ENCODE measurements around the gene CSNK1G1.
A peak's percentile ranks its signal among the peaks of the same experiment; 100 is the strongest.
"Not testable (repeated sequence)": the region's sequence is repeated elsewhere in the genome, so short reads cannot be mapped to it uniquely, and the experiment has no call there.

The CSNK1G1 gene

DNA sequence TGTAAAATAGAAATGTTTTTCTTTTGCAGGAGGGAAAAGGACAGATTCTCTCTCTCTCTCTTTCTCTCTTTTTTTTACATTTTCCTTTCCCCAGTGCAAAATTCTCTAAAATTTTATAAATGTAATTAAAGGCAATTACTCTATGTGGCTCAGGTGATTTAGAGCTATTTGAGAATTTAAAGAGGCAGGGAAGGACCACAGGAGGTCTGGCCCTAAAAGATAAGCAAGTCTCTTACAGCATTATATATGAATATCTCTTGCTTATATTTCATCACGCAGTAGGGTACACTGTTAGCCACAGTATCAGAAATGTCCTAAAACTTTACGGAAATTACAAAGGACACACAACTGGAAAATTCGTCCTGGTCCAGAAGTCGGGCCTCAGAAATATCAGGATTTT, 122.7 kb downstream of the CSNK1G1 start:
- DNase-seq, result no peak

DNA sequence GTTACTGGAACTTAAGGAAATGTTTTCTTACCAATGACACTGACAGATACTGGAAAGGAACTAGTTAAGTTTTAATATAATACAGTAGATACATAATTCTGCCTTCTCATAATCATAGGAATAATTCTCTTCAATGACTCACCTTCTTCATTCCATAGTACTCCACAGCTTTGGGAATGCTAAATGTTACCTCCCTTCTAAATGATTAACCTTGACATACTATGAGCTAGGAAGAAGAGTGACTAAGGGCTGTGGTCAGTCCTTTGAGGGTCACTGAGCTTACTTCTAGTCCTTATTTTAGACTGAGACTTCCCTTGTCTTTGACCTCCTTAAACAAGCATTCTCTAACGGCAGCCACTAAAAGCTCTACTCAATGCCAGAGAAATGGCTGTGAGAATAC, 123.6 kb downstream of the CSNK1G1 start:
- peak; percentile 67 for DNase-seq

DNA sequence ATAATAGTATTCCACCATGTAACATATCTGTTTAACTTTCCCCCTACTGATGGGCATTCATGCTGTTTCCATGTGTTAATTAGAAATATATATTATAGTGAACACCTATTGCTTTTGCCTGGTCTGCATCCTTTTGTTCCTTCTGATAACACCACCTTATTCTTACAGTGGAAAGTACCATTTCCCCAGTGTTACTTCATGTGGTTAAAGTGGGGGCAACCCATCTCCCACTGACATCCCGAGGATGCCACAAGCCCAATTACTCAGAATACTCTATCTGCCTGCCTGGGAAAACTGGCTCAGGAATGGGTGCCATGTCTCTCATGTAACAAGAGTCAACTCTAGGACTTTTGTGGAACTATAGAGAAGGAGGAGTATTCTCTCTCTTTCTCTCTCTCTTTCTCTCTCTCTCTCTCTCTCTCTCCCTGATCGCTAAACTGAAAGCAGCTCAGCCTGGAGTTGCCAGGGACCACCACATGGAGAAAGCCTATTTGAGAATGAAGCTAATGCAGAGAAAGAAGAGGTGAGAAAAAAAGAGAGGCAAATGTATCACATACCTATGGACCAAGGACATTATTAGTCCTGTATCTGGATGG, 126.7 kb downstream of the CSNK1G1 start:
- no peak for DNase-seq

DNA sequence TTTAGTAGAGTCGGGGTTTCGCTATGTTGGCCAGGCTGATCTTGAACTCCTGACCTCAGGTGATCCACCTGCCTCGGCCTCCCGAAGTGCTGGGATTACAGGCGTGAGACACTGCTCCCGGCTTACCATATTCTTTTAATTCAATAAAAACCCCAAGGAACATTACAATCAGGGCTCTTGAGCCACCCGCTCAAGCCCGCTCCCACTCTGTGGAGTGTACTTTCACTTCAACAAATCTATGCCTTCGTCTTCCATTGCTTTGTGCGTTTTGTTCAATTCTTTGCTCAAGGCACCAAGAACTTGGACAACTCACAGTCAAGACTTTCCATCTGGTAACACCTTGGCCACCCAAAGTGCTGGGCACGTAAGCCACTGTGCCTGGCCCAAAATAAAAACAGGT, 130.2 kb downstream of the CSNK1G1 start:
- DNase-seq, result no peak

DNA sequence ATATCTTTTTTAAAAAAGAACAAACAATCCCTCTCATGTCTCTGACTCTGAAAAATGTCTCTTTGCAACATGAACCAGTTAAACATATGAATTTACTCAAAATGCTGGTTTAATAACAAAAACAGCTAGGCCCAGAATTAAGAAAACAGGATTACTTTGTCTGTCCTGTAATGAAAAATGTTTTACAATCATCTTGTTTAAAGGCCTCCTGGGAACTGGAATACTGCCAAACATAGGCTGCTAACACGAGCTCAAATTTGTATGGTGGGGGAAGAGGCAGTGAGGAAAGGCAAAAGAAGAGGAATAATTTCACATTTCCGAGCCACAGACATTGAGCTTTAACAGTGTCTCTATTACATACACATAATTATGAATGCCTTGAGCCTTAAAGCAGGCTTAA, 131.5 kb downstream of the CSNK1G1 start:
- peak; percentile 75 for DNase-seq

DNA sequence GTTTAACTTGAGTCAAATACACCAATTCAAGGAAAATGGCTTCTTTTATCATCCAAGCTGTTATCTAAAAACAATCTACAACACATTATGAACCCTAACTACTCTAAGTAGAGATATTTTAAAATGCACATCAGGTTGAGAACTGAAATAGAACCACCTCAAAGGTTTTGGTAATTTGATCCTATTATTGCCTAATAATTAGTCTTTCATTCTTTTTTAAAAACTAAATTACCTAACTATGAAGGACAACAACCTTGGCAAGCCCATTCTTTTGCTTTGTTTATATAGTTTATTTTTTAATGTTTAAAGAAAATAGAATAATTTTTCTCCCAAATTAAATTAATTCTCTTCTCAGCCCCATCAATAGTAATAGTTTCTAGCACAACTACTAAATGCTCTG, 132.1 kb downstream of the CSNK1G1 start:
- no peak for DNase-seq

DNA sequence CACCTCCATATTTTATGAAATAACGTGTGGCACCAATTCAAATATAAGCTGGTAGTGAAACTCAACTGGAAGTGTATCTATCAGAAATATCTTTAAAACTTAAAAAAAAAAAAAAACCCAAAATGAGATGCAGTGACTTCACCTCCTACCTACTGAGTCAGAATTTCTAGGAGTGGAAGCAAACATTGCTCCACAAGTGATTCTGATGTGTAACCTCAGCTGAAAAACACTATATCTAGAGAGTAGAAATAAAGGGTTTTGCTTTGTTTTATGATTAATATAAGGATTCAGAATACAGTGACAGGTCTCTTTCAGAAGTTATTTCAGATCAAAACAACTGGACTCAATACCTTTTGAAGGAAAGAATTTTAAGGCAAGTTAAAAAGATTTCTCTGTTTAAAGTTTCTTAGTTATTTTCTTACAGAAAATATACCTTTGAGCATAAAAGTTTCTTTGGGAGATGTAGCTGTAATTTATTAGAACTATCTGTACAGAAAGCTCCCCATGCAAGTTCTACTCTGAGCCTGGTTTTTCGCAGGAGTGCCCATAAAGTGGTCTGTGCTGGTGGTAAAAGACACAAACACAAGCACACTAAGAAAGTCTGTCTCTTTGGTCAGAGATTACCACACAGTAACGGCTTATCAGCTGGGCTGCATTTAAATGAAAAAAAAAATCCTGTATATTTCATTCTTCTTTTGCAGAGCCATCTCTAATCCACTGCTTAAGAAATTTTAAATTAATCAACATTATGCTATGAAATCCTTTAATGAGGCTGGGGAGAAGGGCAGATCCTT, 133.2 kb downstream of the CSNK1G1 start:
- no peak for DNase-seq

DNA sequence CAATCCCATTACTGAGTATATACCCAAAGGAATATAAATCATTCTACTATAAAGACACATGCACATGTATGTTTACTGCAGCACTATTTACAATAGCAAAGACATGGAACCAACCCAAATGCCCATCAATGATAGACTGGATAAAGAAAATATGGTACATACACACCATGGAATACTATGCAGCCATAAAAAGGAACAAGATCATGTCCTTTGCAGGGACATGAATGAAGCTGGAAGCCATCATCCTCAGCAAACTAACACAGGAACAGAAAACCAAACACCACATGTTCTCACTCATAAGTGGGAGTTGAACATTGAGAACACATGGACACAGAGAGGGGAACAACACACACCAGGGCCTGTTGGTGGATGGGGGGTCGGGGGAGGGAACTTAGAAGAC, 134.1 kb downstream of the CSNK1G1 start:
- DNase-seq, result not testable (repeated sequence)

DNA sequence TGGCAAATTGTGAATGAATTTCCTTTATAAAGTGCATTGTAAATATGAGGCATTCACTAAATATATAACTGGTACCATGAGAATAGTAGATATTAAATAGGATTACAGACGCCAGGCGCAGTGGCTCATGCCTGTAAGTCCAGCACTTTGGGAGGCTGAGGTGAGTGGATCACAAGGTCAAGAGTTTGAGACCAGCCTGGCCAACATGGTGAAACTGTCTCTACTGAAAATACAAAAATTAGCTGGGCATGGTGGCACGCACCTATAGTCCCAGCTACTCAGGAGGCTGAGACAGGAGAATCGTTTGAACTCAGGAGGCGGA, 138.6 kb downstream of the CSNK1G1 start:
- not testable (repeated sequence) for DNase-seq

DNA sequence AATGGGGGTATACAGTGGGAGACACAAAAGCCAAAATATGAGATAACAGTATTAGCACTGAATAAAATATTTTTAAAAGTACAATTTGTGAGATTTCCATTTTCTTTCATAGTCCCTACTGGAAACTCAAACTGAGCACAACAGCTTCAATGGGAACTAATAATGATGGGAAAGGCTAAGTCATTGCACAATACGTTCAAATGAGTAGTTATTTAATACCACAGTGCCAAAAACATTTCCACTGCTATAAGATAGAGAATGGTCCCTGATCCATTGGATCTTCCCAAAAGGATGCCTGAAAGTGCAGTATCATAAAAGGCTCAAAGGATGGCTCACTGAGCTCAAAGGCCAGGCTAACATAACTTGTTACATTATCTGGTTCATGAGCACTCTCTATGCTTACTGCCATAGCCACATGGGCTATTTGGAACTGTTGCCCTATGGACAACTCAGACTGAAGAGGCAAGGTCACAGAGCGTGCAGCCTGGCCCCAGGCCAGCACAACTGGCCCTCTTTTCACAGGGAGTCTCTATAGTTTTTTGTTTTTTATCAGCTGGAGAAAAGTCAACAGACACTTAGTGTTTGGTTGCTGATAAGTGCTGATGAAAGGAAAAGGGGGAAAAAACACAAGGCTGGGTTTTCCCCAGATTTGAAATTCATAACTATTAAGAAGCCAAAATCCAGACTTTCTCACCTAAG, 139.1 kb downstream of the CSNK1G1 start:
- DNase-seq, result no peak

DNA sequence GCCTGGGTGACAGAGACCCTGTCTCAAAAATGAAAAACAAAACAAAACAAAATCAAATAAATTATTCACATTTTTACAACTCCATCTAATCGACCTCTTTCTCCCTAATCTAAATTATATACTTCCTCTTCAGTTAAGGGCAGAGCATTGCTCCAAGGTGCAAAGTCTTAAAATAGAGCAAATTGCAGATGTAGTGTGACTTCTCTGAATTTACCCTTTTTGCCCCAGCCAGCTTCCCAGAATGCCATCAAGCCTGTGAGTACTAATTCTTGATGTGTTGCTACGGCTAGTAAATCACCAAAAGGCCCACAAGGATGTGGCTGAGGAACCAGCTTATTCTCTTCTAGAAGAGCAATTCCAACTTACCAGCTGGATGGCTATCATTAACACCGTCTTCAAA, 139.8 kb downstream of the CSNK1G1 start:
- no peak for DNase-seq

DNA sequence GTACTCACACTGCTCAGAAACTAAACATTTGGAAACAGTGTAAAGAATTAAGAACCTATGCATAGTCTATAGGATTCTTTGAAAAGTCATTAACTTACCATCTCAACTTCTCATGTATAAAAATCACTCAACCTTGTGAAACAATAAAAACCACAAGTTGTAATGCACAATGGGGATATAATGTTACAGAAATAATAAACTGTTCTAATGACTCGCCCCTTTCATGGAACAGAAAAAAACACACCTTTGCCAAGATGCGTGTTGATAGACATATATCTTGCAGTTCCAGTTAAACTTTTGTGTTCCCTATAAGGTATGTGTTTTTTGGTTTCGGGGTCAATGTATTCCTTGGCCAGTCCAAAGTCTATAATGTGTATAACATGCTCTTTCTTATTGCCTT, 142.3 kb downstream of the CSNK1G1 start:
- DNase-seq, result no peak

DNA sequence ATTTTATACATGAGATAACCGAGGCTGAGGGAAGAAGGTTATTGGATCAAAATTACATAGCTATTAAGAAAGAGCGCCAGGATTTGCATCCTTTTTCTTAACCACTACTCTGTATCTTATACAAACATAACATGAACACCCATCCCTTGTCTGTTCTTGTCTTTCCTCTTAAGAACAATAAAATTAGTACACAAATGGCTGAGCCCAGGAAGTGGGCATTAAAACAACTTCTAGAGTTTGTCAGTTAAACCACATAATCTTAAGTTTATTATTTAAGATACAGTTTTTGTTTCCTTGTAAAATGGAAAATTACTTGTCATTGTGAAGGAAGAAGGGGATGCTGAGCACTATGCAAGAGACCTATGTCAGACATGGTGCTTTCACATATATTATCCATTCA, 144.3 kb downstream of the CSNK1G1 start:
- DNase-seq, result no peak

DNA sequence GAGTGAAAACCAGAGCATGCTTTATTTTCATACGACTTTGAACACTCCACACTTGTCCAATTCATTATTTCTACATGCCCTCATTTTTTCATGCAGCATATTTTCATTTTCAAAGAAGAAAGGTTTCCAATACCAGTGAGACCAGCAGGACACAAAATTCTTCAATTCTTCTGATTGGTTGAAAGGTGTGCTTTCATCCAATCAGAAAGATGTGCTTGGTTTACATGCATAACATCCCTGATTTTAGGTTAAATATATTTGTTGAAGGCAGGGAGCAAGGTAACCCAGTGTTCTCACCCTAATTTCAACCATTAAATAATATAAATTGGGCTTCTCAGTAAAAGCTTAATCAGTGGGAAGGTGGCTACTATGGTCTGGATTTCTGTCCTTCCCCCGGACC, 145.6 kb downstream of the CSNK1G1 start:
- DNase-seq, result no peak

DNA sequence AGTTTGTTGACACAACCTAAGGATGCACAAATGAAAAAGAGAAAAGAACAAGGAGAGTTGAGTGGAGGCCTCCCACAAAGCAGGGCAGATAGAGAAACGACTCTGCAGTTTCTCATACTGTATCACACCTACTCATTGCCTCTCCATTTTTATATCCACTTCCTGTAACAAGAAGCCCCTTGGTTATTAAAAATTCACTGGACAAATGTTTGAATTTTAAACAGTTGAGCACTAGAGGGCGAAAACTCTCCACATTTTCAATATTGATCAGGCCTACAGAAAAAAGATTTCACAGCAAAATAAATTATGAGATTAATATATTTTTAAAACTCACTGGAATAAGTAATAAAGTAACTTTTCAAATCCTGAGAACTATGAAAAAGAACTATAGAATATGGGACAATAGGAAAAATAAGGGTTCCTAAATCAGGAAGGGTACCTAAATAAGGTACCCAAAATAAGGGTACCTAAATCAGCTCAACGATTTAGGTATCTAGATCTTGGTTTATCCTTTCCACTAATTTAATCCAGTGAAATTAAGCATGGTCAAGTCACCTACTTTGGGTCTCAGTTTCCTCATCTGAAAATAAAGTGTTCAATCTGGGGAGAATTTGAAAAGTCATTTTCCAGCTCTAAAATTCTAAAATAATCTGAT, 146.2 kb downstream of the CSNK1G1 start:
- DNase-seq, result peak; percentile 55

DNA sequence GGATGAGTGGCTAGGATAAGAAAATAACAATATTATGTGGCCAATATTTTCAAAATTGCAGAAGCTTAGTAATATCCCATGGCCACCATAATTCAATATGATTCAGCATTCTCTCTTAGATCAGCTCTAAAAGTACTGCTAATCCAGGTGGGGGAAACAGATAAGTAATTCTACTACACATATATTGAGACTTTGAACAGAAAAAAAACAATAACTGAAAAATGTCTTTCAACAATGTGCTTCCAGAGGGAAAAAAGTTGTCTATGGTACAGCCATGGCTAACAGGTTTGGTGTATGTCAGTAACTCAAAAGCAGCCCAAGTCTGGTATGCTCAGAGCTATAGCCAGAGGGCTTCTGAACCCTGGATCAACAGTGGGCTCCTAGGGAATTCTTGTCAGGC, 150.8 kb downstream of the CSNK1G1 start:
- no peak for DNase-seq

DNA sequence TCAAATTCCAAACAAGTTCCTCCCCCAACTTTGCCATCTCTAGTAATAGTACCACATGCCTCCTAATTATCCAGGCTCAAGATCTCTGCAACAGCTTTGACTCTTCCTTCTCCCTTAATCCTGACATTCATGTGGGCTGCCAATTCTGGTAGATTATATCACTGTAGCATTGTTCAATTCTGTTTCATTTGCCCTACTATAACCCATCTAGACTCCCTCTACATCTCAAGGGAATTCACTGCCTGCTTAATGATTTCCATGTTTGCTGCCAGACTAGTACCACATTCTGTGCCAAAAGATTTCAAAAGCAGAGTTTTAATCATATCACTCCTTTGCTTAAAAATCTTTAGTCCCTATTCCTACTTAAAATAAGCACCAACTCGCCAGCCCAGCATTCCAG, 158.5 kb downstream of the CSNK1G1 start:
- DNase-seq, result peak; percentile 46

DNA sequence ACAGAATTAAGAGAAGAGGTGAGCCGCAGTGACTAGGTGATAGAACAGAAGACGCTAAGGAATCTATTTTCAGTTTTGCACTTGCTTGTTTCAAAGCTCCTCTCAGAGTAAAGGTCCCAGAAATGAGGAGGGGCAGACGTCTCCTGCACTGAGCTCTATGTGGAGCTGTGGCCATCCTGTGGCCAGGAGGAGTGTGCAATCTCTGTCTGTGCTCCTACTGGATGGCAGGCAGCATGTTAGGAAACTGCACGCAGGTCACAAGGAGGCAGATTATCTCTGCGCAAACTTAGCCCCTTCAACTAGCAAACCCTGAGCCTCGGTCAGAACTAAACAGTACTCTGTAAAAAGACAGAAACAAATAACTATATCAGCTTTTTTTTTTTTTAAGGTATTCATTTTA, 162.0 kb downstream of the CSNK1G1 start:
- DNase-seq, result no peak

DNA sequence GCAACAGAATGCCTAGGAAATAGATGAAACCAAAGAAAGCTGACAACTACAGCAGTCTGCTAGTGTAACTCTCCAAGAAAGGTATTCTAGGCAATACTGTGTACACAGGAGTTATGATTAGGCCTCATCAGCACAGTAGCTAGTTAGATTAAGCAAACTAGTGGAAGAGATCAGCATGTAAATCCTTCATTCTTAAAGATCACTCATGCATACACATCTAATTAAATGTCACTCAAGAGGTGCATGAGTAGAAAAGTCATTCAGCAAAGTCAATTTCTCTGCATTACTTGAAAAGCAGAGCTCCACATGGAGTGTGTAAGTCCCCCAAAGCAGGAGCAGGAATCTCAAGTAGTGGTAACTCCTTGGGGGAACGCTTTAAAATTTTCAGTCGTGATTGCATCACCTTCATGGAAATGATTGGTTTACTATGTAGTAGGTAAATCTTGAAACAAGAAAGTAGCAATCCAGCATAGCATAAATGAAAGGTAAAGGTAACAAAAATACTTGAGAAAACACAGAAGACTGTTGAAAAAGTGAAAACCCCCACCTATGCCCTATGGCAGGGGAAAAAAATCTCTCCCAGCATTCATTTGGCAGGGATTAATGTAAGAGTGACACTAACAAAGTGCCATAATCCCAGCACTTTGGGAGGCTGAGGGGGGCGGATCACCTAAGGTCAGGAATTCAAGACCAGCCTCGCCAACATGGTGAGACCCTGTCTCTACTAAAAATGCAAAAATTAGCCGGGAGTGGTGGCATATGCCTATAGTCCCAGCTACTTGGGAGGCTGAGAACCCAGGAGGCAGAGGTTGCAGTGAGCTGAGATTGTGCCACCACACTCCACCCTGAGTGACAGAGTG, 163.8 kb downstream of the CSNK1G1 start:
- DNase-seq, result no peak

DNA sequence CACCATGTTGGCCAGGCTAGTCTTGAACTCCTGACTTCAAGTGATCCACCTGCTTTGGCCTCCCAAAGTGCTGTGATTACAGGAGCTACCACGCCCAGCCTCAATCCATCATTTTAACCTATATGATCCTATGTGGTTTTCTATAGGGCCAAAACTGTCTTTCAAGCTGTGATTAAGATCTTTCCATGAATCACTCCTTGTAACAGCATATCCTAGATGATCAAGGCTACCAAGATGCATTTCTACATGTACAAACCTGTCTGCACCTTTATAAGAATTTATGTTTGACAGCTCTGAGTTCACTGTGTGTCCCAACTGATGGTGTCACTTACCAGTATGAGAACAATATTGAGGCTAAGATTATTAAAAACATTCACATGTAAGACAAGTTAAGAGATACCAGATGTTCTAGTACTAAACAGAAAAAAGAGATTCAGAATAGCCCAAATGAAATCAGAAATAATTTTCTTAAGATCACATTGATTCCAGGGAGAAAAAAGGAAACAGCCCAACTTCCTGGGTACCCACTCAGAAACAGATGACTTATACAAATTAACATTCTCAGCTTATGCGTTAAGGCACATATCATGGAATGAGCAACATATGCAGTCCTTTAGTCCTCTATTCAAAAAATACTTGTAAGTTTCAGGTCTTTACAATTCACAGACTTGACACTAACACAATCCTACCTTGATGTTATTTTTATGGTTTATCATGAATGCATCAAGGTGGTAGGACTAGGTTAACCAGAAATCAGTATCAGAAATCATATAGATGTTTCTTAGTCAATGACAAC, 168.4 kb downstream of the CSNK1G1 start:
- DNase-seq, result peak; percentile 32

DNA sequence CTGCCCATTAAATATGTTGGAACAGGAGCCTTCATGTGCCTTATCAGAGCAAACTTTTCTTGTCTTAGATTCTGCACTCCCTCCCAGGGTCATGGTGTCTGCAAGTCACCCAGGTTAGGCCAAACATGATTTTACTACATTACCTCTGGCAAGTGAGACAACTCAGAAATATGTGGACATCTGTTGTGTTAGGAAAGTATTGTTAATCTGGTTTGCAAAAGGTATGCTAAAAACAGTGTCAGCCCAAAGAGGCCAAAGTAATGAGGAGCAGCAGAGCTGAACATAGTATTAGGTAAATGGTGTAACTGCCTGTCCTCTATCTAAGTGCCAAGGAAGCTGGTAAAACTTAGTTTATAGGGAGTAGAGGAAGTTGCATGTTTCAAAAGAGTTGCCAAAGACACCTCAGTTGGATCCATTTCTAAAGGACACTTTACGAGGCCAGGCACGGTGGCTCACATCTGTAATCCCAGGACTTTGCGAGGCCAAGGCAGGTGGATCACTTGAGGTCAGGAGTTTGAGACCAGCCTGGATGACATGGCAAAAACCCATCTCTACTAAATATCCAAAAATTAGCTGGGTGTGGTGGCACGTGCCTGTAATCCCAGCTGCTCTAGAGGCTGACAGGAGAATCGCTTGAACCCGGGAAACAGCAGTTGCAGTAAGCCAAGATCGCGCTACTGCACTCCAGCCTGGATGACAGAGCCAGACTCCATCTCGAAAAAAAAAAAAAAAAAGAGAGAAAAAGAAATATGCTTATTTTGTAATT, 170.6 kb downstream of the CSNK1G1 start:
- DNase-seq, result no peak
